Stimulated activated naive CD8-positive, alpha-beta T cell treated with anti-CD3 and anti-CD28 coated beads, Interleukin-15, Interleukin-2, amounts not matched to agents 100 U/mL and 50 U/mL, for 24 hours (primary cell): ENCODE results near the gene MICU1.
"Not testable (repeated sequence)": the region's sequence is repeated elsewhere in the genome, so short reads cannot be mapped to it uniquely, and the experiment has no call there.

Experiments
- ATAC-seq: fragments of 150-1000 bp; cut with Tn5 transposase; one replicate; pipeline ENCODE4 v1.10.0; 2021
- DNase-seq: peaks from one replicate; pipeline ENCODE4 v3.0.0; 2021

Gene MICU1, protein sequence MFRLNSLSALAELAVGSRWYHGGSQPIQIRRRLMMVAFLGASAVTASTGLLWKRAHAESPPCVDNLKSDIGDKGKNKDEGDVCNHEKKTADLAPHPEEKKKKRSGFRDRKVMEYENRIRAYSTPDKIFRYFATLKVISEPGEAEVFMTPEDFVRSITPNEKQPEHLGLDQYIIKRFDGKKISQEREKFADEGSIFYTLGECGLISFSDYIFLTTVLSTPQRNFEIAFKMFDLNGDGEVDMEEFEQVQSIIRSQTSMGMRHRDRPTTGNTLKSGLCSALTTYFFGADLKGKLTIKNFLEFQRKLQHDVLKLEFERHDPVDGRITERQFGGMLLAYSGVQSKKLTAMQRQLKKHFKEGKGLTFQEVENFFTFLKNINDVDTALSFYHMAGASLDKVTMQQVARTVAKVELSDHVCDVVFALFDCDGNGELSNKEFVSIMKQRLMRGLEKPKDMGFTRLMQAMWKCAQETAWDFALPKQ

DNA sequence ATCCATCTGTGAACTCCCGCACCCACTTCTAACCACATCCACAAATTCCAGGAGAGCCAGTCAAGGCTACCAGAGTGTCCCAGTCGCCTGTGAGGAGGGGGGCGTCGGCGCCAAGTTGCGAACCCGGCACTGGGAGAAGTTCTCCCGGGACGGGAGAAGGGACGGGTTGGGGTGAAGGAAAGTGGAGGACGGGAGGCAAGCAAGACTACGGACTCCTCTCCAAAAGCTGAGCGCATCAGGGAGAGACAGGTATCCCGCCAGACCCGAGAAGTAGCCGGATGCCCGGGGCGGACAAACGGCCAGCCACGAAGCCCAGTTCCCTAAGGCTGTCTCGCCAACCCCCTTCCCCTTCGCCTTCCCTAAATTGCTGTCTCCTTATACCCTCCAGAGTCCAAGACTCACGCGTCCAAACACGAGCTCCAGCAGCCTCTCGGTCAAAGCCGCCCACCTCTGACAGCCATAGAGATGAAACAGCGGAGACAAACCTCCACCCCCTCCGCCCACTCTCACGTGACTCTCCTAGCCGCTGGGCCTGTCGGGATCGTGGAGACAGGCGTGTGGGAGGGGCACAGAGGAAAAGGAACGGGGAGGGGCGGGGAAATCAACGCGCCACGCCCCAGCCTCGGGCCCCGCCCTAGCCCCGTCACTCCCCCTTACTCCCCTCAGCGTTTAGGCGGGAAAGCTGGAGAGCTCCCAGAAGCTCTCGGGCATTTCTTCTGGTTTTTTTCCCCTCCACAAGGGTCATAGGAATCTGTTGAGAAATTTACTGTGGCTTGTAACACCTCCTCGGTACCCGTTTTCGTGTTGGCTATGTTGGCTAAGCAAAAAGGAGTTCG is at the start of gene MICU1:
MICU1 (minus strand) TSS at position 472 of the 836 bp plus-strand sequence. CDS start 59,286 bp downstream, outside the sequence.
- ATAC-seq (peak; percentile 98), DNase-seq (peak; percentile 95)

DNA sequence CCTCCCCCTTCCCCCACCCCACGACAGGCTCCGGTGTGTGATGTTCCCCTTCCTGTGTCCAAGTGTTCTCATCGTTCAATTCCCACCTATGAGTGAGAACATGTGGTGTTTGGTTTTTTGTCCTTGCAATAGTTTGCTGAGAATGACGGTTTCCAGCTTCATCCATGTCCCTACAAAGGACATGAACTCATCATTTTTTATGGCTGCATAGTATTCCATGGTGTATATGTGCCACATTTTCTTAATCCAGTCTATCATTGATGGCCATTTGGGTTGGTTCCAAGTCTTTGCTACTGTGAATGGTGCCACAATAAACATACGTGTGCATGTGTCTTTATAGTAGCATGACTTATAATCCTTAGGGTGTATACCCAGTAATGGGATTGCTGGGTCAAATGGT is 48.3 kb upstream of the MICU1 start:
- not testable (repeated sequence) for DNase-seq, ATAC-seq

- DNase-seq (no peak), ATAC-seq (no peak)
Measured at GRCh38 chr10:72673280-72673679, 47.4 kb upstream of the MICU1 start.

GRCh38 chr10:72667207-72667864 is 41.5 kb upstream of the MICU1 start:
- no peak for DNase-seq
- ATAC-seq = no peak

DNA sequence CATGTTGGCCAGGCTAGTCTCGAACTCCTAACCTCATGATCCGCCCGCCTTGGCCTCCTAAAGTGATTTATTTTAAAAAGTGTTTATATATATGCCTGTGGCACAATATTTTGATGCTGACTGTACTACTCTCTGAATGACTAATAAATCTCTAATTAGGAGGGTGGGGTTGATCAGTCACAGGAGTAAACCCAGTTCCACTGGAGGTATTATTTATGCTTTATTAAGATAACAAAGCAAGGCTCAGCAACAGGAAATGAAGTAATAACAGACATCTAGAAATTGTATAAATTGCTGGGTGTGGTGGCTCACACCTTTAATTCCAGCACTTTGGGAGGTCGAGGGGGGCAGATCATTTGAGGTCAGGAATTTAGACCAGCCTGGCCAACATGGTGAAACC is 40.0 kb upstream of the MICU1 start:
- no peak for DNase-seq

GRCh38 chr10:72663971-72664370 is 38.1 kb upstream of the MICU1 start:
- no peak for ATAC-seq
- DNase-seq = no peak

More for the DNA sequence above, 40.0 kb upstream of the MICU1 start:
- no peak for ATAC-seq

GRCh38 chr10:72661431-72661830 is 35.6 kb upstream of the MICU1 start:
- no peak for ATAC-seq
- no peak for DNase-seq

DNA sequence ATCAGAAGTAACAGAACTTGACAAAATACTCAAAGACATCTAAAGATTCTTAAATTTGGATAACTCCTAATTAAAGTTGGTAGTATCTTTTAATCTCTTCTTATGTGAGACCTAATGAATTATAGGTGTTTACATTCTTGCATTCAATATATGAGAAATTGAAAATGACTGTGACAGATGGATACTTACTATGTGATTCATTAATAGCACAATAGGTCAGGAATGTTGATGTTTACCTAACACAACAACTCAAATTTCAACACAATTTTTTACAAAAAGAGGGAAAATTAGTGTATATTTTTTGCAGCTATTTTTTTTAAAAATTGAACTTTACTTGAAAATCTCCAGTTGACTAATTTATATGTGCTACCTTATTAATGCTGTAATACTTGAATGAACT is 34.3 kb upstream of the MICU1 start:
- ATAC-seq = no peak

GRCh38 chr10:72659694-72660093 is 33.8 kb upstream of the MICU1 start:
- ATAC-seq = no peak
- no peak for DNase-seq

More for the DNA sequence above, 34.3 kb upstream of the MICU1 start:
- no peak for DNase-seq

- ATAC-seq = no peak
- DNase-seq = no peak
Measured at GRCh38 chr10:72658696-72659400, 33.0 kb upstream of the MICU1 start.

DNA sequence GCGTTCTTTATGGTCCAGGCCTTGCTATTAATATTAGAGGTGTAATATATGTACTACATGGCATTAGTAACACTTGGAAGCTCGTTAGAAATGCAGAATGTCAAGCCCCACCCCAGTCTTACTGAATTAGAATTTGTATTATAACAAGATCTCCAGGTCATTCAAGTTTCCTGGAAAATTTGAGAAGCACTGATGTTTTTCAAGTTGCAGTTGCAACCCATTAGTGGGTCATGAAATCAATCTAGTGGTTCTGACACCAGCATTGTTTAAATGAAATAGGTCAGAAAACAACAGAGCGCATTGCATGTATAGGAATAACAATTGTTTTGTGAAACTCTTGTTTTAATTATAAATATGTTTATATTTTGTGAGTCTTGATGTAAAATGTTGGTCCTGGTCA is 28.8 kb upstream of the MICU1 start:
- no peak for ATAC-seq
- no peak for DNase-seq

DNA sequence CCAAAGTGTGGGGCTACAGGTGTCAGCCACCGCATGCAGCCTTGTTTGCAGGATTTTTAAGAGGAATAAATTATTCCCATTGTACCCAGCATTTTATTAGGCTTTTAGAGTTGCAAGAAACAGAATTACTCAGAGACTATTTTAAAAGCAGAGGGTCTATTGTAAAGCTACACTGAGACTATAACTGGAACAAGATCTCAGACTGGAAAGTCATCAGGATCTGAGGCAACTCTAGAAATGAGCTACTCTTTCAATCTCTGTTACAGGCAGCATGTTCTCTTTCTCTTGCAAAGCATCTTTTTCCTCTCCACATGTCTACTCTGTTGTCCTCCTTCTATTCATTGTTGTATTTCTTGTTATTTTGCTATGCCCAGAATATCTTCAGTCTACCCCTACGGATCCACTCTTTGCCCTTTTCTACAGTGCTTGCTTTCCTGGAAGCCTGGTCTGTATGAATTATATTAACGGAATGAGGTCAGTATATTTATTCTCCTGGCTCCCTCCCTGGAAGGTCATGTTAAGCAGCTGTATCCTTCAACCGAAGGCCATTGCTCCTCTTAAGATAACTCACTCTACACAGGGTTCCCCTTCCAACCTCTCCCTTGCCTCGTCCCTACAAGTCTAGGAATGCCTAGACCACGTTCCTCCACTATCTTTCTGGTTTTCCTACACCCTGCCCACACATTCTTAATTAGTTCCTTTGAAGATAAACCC is 27.7 kb upstream of the MICU1 start:
- ATAC-seq (no peak), DNase-seq (no peak)

DNA sequence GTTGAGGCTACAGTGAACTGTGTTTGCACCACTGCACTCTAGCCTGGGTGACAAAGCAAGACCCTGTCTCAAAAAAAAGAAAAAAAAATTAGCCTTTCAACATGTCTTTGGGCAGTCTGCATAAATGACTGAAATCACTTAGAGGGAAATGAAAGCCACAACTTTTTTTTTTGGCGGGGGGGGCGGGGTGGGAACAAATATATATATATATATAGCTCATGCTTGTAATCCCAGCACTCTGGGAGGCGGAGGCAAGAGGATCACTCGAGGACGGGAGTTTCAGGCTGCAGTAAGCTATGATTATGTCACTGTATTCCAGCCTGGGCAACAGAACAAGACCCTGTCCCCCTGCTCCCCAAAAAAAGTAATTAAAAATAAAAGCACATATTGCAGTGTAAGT is 23.4 kb upstream of the MICU1 start:
- ATAC-seq = no peak
- no peak for DNase-seq

DNA sequence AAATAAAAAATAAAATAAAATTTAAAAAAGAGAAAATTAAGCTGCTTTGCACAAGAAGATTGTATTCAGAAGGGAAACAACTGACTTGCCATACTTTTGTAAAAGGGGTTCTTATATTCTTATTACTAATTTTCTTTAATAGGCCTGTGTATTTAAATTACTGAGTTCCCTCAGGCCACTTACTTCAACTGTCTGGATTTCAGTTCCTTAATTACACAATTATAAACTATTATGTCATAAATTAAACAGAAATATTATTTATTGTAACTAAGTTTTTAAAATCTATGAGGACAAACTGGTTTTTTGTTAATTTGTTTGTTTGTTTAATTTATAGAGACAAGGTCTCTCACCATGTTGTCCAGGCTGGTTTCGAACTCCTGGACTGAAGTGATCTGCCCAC is 22.4 kb upstream of the MICU1 start:
- ATAC-seq (no peak), DNase-seq (no peak)

DNA sequence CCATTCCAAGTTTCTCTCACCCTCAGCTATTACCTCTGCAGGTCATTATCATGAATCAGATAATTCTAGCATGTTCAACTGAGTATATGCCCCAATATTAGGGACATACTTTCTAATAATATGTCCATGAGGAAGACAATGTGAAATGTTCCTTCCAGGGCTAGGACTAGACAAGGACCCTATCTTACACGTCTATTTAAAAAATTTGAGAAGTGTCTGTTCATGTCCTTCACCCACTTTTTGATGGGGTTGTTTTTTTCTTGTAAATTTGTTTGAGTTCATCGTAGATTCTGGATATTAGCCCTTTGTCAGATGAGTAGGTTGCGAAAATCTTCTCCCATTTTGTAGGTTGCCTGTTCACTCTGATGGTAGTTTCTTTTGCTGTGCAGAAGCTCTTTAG is 21.1 kb upstream of the MICU1 start:
- not testable (repeated sequence) for ATAC-seq, DNase-seq

DNA sequence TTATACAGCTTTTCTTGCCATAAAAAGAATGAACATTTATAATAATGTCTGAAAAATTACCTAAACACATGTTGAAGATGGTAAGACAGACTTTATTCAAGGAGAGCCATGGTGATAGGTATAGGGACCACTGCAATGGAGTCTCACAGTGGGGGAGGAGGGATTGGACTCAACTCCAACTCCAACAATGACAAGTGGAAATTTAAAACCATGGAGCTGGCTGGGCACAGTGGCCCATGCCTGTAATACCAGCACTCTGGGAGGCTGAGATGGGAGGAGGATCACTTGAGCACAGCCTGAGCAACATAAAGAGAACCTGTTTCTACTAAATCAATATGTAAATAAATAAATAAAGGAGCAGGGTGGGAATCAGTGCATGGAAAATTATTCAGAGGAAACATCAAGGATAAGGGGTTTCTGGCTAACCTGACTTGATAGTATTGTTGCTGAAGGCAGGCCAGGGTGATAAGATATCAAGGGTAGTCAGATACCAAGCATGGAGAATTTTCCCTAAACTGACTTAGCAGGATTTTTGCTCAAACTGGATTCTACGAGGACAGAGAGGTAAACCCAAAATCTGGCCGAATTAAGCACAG is 19.5 kb upstream of the MICU1 start:
- no peak for DNase-seq
- ATAC-seq = no peak

- ATAC-seq = no peak
Measured at GRCh38 chr10:72642318-72642717, 16.4 kb upstream of the MICU1 start.

GRCh38 chr10:72639441-72639873 is 13.6 kb upstream of the MICU1 start:
- DNase-seq (no peak), ATAC-seq (no peak)

More at GRCh38 chr10:72642318-72642717, 16.4 kb upstream of the MICU1 start:
- no peak for DNase-seq

DNA sequence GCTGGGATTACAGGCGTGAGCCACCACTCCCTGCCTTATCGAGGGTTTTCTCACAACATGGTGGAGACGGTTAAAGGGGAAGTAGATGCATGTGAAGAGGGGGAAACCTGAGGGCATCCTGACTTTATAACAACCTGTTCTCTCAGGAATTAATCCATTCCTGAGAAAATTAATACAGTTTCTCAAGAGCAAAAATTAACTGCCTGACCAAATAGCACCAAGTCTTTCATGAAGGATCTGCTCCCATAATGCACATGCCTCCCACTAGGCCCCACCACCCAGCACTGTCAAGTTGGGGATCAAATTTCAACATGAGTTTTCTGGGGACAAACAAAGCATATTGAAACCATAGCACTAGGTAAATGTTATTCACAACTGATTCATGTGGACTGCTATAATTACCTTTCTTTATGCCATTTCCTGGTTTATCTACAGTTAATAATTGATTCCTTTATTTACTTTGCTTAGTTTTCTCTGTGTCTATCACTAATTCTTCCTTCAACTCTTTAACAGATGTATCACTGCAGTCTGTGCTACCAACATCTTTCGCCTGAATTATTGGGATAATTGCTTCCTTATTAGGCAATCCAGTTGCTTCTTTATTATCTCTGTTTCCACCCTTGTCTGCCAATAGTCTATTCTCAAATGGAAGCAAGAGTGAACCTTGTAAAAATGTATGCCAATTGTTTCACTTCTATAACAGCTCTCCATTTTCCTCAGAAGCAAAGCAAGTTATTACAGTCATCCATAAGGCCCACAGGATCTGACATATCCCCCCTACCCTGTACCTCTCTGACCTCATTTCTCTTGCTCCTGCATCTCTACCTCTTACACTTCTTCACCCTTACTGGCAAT is 12.9 kb upstream of the MICU1 start:
- ATAC-seq (no peak), DNase-seq (no peak)

- ATAC-seq = peak; percentile 91
- peak; percentile 34 for DNase-seq
Measured at GRCh38 chr10:72637398-72637857, 11.5 kb upstream of the MICU1 start.
